ENCODE data around the gene ACP2.
"Not testable (repeated sequence)": the region's sequence is repeated elsewhere in the genome, so short reads cannot be mapped to it uniquely, and the experiment has no call there.

Gene ACP2

GRCh38 chr11:47207459-47207858, 41.2 kb downstream of the ACP2 start:
- H3K4me1 ChIP-seq (ENCODE audit: control insufficient read depth, insufficient read depth, low read length): no peaks in the 10 kb centered on the region
- H3K9me3 ChIP-seq (ENCODE audit: control insufficient read depth, insufficient read depth, low read length): no peaks in the 10 kb centered on the region
- no peak overlapping the region for H3K4me3 ChIP-seq (ENCODE audit: low read length)
- DNase-seq (ENCODE audit: low read depth, low spot score): no peak
- no peak overlapping the region for H3K27ac ChIP-seq (ENCODE audit: low read length)
- H3K27me3 ChIP-seq (ENCODE audit: control insufficient read depth, insufficient read depth, low read length): no peaks in the 10 kb centered on the region
- no peaks in the 10 kb centered on the region for H3K36me3 ChIP-seq (ENCODE audit: control insufficient read depth, insufficient read depth, low read length)
- no CpG with 5 or more reads among the region's 6 CpGs for WGBS (ENCODE audit: insufficient coverage, insufficient read length)

GRCh38 chr11:47206577-47206976, 42.0 kb downstream of the ACP2 start:
- H3K4me3 ChIP-seq (ENCODE audit: low read length); H3K27ac ChIP-seq (ENCODE audit: low read length); DNase-seq (ENCODE audit: low read depth, low spot score); H3K27me3 ChIP-seq (ENCODE audit: control insufficient read depth, insufficient read depth, low read length); H3K36me3 ChIP-seq (ENCODE audit: control insufficient read depth, insufficient read depth, low read length); H3K9me3 ChIP-seq (ENCODE audit: control insufficient read depth, insufficient read depth, low read length); H3K4me1 ChIP-seq (ENCODE audit: control insufficient read depth, insufficient read depth, low read length): not testable (repeated sequence)
- no CpG with 5 or more reads among the region's 5 CpGs for WGBS (ENCODE audit: insufficient coverage, insufficient read length)

- Histone ChIP-seq H3K27ac (ENCODE audit: low read length) (no peak overlapping the region), H3K4me3 (ENCODE audit: low read length) (no peak overlapping the region), H3K9me3 (ENCODE audit: control insufficient read depth, insufficient read depth, low read length) (no peaks in the 10 kb centered on the region), H3K36me3 (ENCODE audit: control insufficient read depth, insufficient read depth, low read length) (no peaks in the 10 kb centered on the region), H3K27me3 (ENCODE audit: control insufficient read depth, insufficient read depth, low read length) (no peaks in the 10 kb centered on the region), H3K4me1 (ENCODE audit: control insufficient read depth, insufficient read depth, low read length) (no peaks in the 10 kb centered on the region)
- no CpG with 5 or more reads among the region's 2 CpGs for whole genome bisulfite sequencing (ENCODE audit: insufficient coverage, insufficient read length)
- no peak for DNase-seq (ENCODE audit: low read depth, low spot score)
Observed at GRCh38 chr11:47204637-47204989, 44.0 kb downstream of the ACP2 start.

- Histone ChIP-seq H3K4me3 (ENCODE audit: low read length) (no peak overlapping the region), H3K9me3 (ENCODE audit: control insufficient read depth, insufficient read depth, low read length) (no peaks in the 10 kb centered on the region), H3K4me1 (ENCODE audit: control insufficient read depth, insufficient read depth, low read length) (no peaks in the 10 kb centered on the region), H3K27ac (ENCODE audit: low read length) (no peak overlapping the region), H3K27me3 (ENCODE audit: control insufficient read depth, insufficient read depth, low read length) (no peaks in the 10 kb centered on the region), H3K36me3 (ENCODE audit: control insufficient read depth, insufficient read depth, low read length) (no peaks in the 10 kb centered on the region)
- WGBS (ENCODE audit: insufficient coverage, insufficient read length): no CpG with 5 or more reads among the region's 5 CpGs
- DNase-seq (ENCODE audit: low read depth, low spot score): no peak
Observed at GRCh38 chr11:47202576-47202975, 46.0 kb downstream of the ACP2 start.

- no peak for DNase-seq (ENCODE audit: low read depth, low spot score)
- WGBS (ENCODE audit: insufficient coverage, insufficient read length): no CpG with 5 or more reads among the region's 4 CpGs
- H3K36me3 ChIP-seq (ENCODE audit: control insufficient read depth, insufficient read depth, low read length): no peaks in the 10 kb centered on the region
- H3K9me3 ChIP-seq (ENCODE audit: control insufficient read depth, insufficient read depth, low read length): no peaks in the 10 kb centered on the region
- no peak overlapping the region for H3K4me3 ChIP-seq (ENCODE audit: low read length)
- H3K4me1 ChIP-seq (ENCODE audit: control insufficient read depth, insufficient read depth, low read length): no peaks in the 10 kb centered on the region
- H3K27me3 ChIP-seq (ENCODE audit: control insufficient read depth, insufficient read depth, low read length): no peaks in the 10 kb centered on the region
- no peak overlapping the region for H3K27ac ChIP-seq (ENCODE audit: low read length)
Observed at GRCh38 chr11:47201015-47201414, 47.6 kb downstream of the ACP2 start.

GRCh38 chr11:47198161-47198560, 50.5 kb downstream of the ACP2 start:
- H3K4me1 ChIP-seq (ENCODE audit: control insufficient read depth, insufficient read depth, low read length); H3K9me3 ChIP-seq (ENCODE audit: control insufficient read depth, insufficient read depth, low read length); H3K27me3 ChIP-seq (ENCODE audit: control insufficient read depth, insufficient read depth, low read length); H3K27ac ChIP-seq (ENCODE audit: low read length); DNase-seq (ENCODE audit: low read depth, low spot score); H3K4me3 ChIP-seq (ENCODE audit: low read length); H3K36me3 ChIP-seq (ENCODE audit: control insufficient read depth, insufficient read depth, low read length): not testable (repeated sequence)
- WGBS (ENCODE audit: insufficient coverage, insufficient read length): no CpG with 5 or more reads among the region's 9 CpGs

GRCh38 chr11:47192111-47192510, 56.5 kb downstream of the ACP2 start:
- no peaks in the 10 kb centered on the region for H3K36me3 ChIP-seq (ENCODE audit: control insufficient read depth, insufficient read depth, low read length)
- no CpG with 5 or more reads among the region's 4 CpGs for WGBS (ENCODE audit: insufficient coverage, insufficient read length)
- DNase-seq (ENCODE audit: low read depth, low spot score): no peak
- no peak overlapping the region for H3K27ac ChIP-seq (ENCODE audit: low read length)
- no peaks in the 10 kb centered on the region for H3K9me3 ChIP-seq (ENCODE audit: control insufficient read depth, insufficient read depth, low read length)
- H3K4me1 ChIP-seq (ENCODE audit: control insufficient read depth, insufficient read depth, low read length): no peaks in the 10 kb centered on the region
- H3K27me3 ChIP-seq (ENCODE audit: control insufficient read depth, insufficient read depth, low read length): no peaks in the 10 kb centered on the region
- H3K4me3 ChIP-seq (ENCODE audit: low read length): no peak overlapping the region

GRCh38 chr11:47191137-47191536, 57.5 kb downstream of the ACP2 start:
- not testable (repeated sequence) for H3K27ac ChIP-seq (ENCODE audit: low read length); H3K36me3 ChIP-seq (ENCODE audit: control insufficient read depth, insufficient read depth, low read length); H3K27me3 ChIP-seq (ENCODE audit: control insufficient read depth, insufficient read depth, low read length); H3K4me1 ChIP-seq (ENCODE audit: control insufficient read depth, insufficient read depth, low read length); DNase-seq (ENCODE audit: low read depth, low spot score); H3K4me3 ChIP-seq (ENCODE audit: low read length); H3K9me3 ChIP-seq (ENCODE audit: control insufficient read depth, insufficient read depth, low read length)
- WGBS (ENCODE audit: insufficient coverage, insufficient read length): no CpG with 5 or more reads among the region's 10 CpGs
